SU-DHL-6 (cell line): Measurements from ENCODE around the gene DNAH5.

ENCODE experiments used
- H2AFZ ChIP-seq: fragments of 200-600 bp; sonication (generic); 2 replicates; pipeline ENCODE4 v1.6.1; 2014; ENCODE audit warnings: low read depth, mild to moderate bottlenecking, moderate library complexity, mixed read lengths, antibody characterized with exemption, low read length; ENCODE audit not compliant: severe bottlenecking
- H3F3A ChIP-seq: fragments of 200-600 bp; shearing (Covaris generic); 2 replicates; pipeline ENCODE4 v1.6.0; 2016; ENCODE audit warnings: antibody characterized with exemption, mild to moderate bottlenecking; ENCODE audit not compliant: insufficient read depth
- H3K27ac ChIP-seq: fragments of 200-600 bp; sonication (generic); 2 replicates; pipeline ENCODE4 v1.5.1; 2016; ENCODE audit warnings: low read depth, mild to moderate bottlenecking, low read length, moderate library complexity, mixed read lengths
- H3K27me3 ChIP-seq: fragments of 200-600 bp; sonication (generic), shearing (Covaris generic); 2 replicates; pipeline ENCODE4 v1.6.0; 2014; ENCODE audit warnings: mild to moderate bottlenecking, low read length
- H3K36me3 ChIP-seq: fragments of 200-600 bp; sonication (generic); 2 replicates; pipeline ENCODE4 v1.6.1; 2014; ENCODE audit warnings: mild to moderate bottlenecking, low read length, mixed read lengths
- H3K4me2 ChIP-seq: fragments of 300-600, 200-600 bp; shearing (Covaris generic), sonication (generic); 2 replicates; pipeline ENCODE4 v1.6.0; 2014; ENCODE audit warnings: low read length, low read depth, mild to moderate bottlenecking; ENCODE audit not compliant: poor library complexity, severe bottlenecking
- H3K4me3 ChIP-seq: fragments of 200-600 bp; sonication (generic); 2 replicates; pipeline ENCODE4 v1.5.1; 2014; ENCODE audit warnings: antibody characterized with exemption, low read length, mild to moderate bottlenecking, mixed read lengths; ENCODE audit not compliant: insufficient read depth, poor library complexity, severe bottlenecking
- H3K79me2 ChIP-seq: fragments of 200-600 bp; sonication (generic); 2 replicates; pipeline ENCODE4 v1.6.1; 2014; ENCODE audit warnings: mild to moderate bottlenecking, low read length, moderate library complexity; ENCODE audit not compliant: insufficient read depth
- H3K9ac ChIP-seq: fragments of 200-600 bp; sonication (generic); 2 replicates; pipeline ENCODE4 v1.7.0; 2014; ENCODE audit warnings: mild to moderate bottlenecking, low read length
- H3K9me2 ChIP-seq: fragments of 200-600 bp; sonication (generic); replicated peaks from 2 replicates; pipeline ENCODE4 v1.6.1; 2014; ENCODE audit warnings: low read length; ENCODE audit not compliant: insufficient read depth
- H3K9me3 ChIP-seq: fragments of 200-600 bp; sonication (generic); 2 replicates; pipeline ENCODE4 v1.6.1; 2014; ENCODE audit warnings: low read length, mixed read lengths; ENCODE audit not compliant: insufficient read depth
- H4K20me1 ChIP-seq: fragments of 200-600 bp; sonication (generic); 2 replicates; pipeline ENCODE4 v1.6.1; 2014; ENCODE audit warnings: low read depth, mild to moderate bottlenecking, antibody characterized with exemption, low read length, moderate library complexity, mixed read lengths
- EZH2phosphoT487 ChIP-seq: fragments of 200-600 bp; sonication (generic), shearing (Covaris generic); conservative IDR thresholded peaks from 2 replicates; pipeline ENCODE4 v1.6.1; 2018; ENCODE audit warnings: mild to moderate bottlenecking, antibody characterized with exemption, low read length, moderate library complexity, mixed read lengths
- TF ChIP-seq, protein P1 (sequence below): fragments of 200-600 bp; sonication (generic); IDR thresholded peaks from one replicate; pipeline ENCODE4 v1.5.1; 2017; ENCODE audit warnings: antibody characterized with exemption, mild to moderate bottlenecking, low read length, moderate library complexity; ENCODE audit not compliant: insufficient read depth, poor library complexity, severe bottlenecking

Gene DNAH5

DNA sequence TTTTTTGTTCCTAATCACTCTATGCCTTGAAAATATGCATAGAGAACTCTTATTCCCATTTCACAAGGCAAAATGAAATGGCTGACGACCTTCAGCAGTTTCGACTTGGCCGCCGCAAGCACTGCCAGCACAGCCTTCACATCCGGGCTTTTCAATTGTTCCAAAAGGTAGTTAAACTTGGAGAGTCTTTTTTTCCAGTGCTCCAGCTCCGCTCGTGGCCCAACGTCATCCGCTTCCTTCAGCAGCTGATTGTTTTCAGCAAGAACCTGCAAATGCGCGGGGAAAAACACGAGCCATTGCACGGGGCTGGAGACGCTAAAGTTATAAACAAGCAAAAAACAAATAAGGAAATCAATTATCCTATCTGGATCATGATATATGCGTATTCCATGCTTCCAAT lies 25.4 kb downstream of the DNAH5 start:
- Histone ChIP-seq H3K79me2 (no peaks in the 10 kb centered on the region), H3K27ac (no peak overlapping the region), H3K36me3 (no peaks in the 10 kb centered on the region), H3K4me3 (no peak overlapping the region), H3K9ac (no peak overlapping the region), H3K9me3 (no peaks in the 10 kb centered on the region), H2AFZ (no peak overlapping the region), H3K27me3 (no peaks in the 10 kb centered on the region), H3K4me2 (no peak overlapping the region), H4K20me1 (no peaks in the 10 kb centered on the region), H3F3A (no peaks in the 10 kb centered on the region), H3K9me2 (no peaks in the 10 kb centered on the region)
- no peak for TF ChIP-seq EZH2phosphoT487
- TF ChIP-seq, protein P1, sequence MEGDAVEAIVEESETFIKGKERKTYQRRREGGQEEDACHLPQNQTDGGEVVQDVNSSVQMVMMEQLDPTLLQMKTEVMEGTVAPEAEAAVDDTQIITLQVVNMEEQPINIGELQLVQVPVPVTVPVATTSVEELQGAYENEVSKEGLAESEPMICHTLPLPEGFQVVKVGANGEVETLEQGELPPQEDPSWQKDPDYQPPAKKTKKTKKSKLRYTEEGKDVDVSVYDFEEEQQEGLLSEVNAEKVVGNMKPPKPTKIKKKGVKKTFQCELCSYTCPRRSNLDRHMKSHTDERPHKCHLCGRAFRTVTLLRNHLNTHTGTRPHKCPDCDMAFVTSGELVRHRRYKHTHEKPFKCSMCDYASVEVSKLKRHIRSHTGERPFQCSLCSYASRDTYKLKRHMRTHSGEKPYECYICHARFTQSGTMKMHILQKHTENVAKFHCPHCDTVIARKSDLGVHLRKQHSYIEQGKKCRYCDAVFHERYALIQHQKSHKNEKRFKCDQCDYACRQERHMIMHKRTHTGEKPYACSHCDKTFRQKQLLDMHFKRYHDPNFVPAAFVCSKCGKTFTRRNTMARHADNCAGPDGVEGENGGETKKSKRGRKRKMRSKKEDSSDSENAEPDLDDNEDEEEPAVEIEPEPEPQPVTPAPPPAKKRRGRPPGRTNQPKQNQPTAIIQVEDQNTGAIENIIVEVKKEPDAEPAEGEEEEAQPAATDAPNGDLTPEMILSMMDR = no peak

DNA sequence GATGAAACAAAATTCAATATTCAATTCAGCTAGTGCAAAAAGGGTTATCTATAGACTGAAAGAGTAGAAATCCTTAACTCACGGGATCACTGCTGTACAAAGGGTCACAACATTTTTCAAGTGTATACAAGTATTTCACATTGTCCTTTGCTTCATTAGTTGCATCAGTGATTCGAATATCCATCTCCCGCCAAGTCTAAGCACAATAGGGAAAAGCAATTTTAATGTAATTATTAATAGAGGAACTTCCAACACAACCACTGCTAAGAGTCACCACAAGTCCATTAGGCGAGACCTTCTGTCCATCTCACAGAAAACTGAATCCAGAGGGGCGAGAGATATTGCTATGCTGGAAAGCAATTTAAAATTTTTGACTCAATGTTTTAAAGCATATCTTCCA lies 27.4 kb downstream of the DNAH5 start:
- H3K4me2 ChIP-seq = no peak overlapping the region
- H3F3A ChIP-seq = no peaks in the 10 kb centered on the region
- no peaks in the 10 kb centered on the region for H3K27me3 ChIP-seq
- no peak overlapping the region for H2AFZ ChIP-seq
- no peak overlapping the region for H3K9ac ChIP-seq
- no peaks in the 10 kb centered on the region for H3K79me2 ChIP-seq
- no peaks in the 10 kb centered on the region for H3K9me2 ChIP-seq
- no peaks in the 10 kb centered on the region for H3K9me3 ChIP-seq
- no peaks in the 10 kb centered on the region for H4K20me1 ChIP-seq
- H3K4me3 ChIP-seq = no peak overlapping the region
- TF ChIP-seq, protein P1 = no peak
- TF ChIP-seq EZH2phosphoT487 = no peak
- no peaks in the 10 kb centered on the region for H3K36me3 ChIP-seq
- H3K27ac ChIP-seq = no peak overlapping the region

- no peak overlapping the region for H3K9ac ChIP-seq
- H3K79me2 ChIP-seq = no peaks in the 10 kb centered on the region
- H3F3A ChIP-seq = no peaks in the 10 kb centered on the region
- H3K9me2 ChIP-seq = no peaks in the 10 kb centered on the region
- H3K27ac ChIP-seq = no peak overlapping the region
- no peak for TF ChIP-seq EZH2phosphoT487
- TF ChIP-seq, protein P1 = no peak
- no peaks in the 10 kb centered on the region for H4K20me1 ChIP-seq
- no peaks in the 10 kb centered on the region for H3K9me3 ChIP-seq
- H2AFZ ChIP-seq = no peak overlapping the region
- no peaks in the 10 kb centered on the region for H3K36me3 ChIP-seq
- no peak overlapping the region for H3K4me3 ChIP-seq
- no peaks in the 10 kb centered on the region for H3K27me3 ChIP-seq
- H3K4me2 ChIP-seq = no peak overlapping the region
These were observed 30.5 kb downstream of the DNAH5 start for GRCh38 chr5:13913962-13914361.
